ENCODE data around the gene ESRRA. TPM values are rescaled to one million over a fixed set of nuclear protein-coding genes. Genes with fewer than 3 reads are reported as not detected.
A peak's percentile ranks its signal among the peaks of the same experiment; 100 is the strongest.

The ESRRA gene
- total RNA-seq, 2 experiments from 2014 or later: 18.5 to 21.7 TPM

- intact Hi-C loops (cut with micrococcal nuclease): no loop called here
- DNase-seq: no peak
- Mint-ChIP-seq H3K4me1 (ENCODE audit: low read depth) (peaks cover 7% of the 10 kb centered on the region), H3K27ac (no peak overlapping the region), H3K27me3 (ENCODE audit: low read depth) (no peaks in the 10 kb centered on the region), H3K36me3 (ENCODE audit: low read depth) (peaks cover 11% of the 10 kb centered on the region), H3K4me3 (no peak overlapping the region), H3K9me3 (no peaks in the 10 kb centered on the region)
- CTCF ChIA-PET: interaction anchor here (0.6 to 1.6 kb wide), 2 partner anchors 23 to 133 kb away, joined by 4 to 5 read pairs; no protein-coding TSS in a partner anchor
Observed at GRCh38 chr11:64278576-64279190, 26.6 kb upstream of the ESRRA start.

GRCh38 chr11:64281957-64282770, 23.2 kb upstream of the ESRRA start:
- H3K27ac Mint-ChIP-seq: no peak overlapping the region
- DNase-seq: no peak
- CTCF ChIA-PET: interaction anchor here (0.8 to 1.4 kb wide), 2 partner anchors 18 to 20 kb away, joined by 6 to 8 read pairs; no protein-coding TSS in a partner anchor
- H3K36me3 Mint-ChIP-seq (ENCODE audit: low read depth): peaks cover 11% of the 10 kb centered on the region
- H3K27me3 Mint-ChIP-seq (ENCODE audit: low read depth): no peaks in the 10 kb centered on the region
- no peak overlapping the region for H3K4me3 Mint-ChIP-seq
- H3K4me1 Mint-ChIP-seq (ENCODE audit: low read depth): peaks cover 17% of the 10 kb centered on the region
- no peaks in the 10 kb centered on the region for H3K9me3 Mint-ChIP-seq
- intact Hi-C loops (cut with micrococcal nuclease): no loop called here

GRCh38 chr11:64283092-64283491, 22.2 kb upstream of the ESRRA start:
- Mint-ChIP-seq H3K9me3 (no peaks in the 10 kb centered on the region), H3K36me3 (ENCODE audit: low read depth) (peaks cover 11% of the 10 kb centered on the region), H3K4me1 (ENCODE audit: low read depth) (peaks cover 17% of the 10 kb centered on the region), H3K27ac (peak overlapping the region; percentile 30), H3K4me3 (peak overlapping the region; percentile 80), H3K27me3 (ENCODE audit: low read depth) (no peaks in the 10 kb centered on the region)
- CTCF ChIA-PET: interaction anchor here (1.2 to 3.1 kb wide), 3 partner anchors 18 to 77 kb away, joined by 4 to 12 read pairs (median 6); partner anchors contain the start of gene FERMT3
- intact Hi-C loops (cut with micrococcal nuclease): no loop called here
- no peak for DNase-seq

- no peaks in the 10 kb centered on the region for H3K27me3 Mint-ChIP-seq (ENCODE audit: low read depth)
- peak; percentile 95 for DNase-seq
- CTCF ChIA-PET: interaction anchor here (0.8 to 3.1 kb wide), 5 partner anchors 17 to 78 kb away, joined by 4 to 12 read pairs (median 5); partner anchors contain the start of gene FERMT3
- peak within 1 kb of the TSS; percentile 82 for H3K4me3 Mint-ChIP-seq
- peak within 1 kb of the TSS; percentile 90 for H3K27ac Mint-ChIP-seq
- H3K9me3 Mint-ChIP-seq: no peaks in the 10 kb centered on the region
- peaks cover 17% of the 10 kb centered on the region for H3K4me1 Mint-ChIP-seq (ENCODE audit: low read depth)
- H3K36me3 Mint-ChIP-seq (ENCODE audit: low read depth): peaks cover 5% of the 10 kb centered on the region
- intact Hi-C loops (cut with micrococcal nuclease): loop anchor here (1.0 to 2.0 kb wide), 3 partner anchors 38 to 58 kb away; partner anchors contain the start of genes FKBP2, NUDT22, PPP1R14B and TRPT1
Observed at GRCh38 chr11:64284048-64284961, 21.0 kb upstream of the ESRRA start, which contains the start of gene BAD. BAD (minus strand) TSS chr11:64284665; CDS start chr11:64284368, 297 bp downstream.

GRCh38 chr11:64284962-64285884, 20.1 kb upstream of the ESRRA start, which contains the start of gene GPR137:
GPR137 (plus strand) TSS chr11:64285848; CDS start chr11:64286525, 677 bp downstream.
- CTCF ChIA-PET: interaction anchor here (0.8 to 3.1 kb wide), 5 partner anchors 16 to 79 kb away, joined by 3 to 12 read pairs (median 5); partner anchors contain the start of gene FERMT3
- Mint-ChIP-seq H3K4me3 (peak within 1 kb of the TSS; percentile 82), H3K27ac (peak within 1 kb of the TSS; percentile 90), H3K36me3 (ENCODE audit: low read depth) (peaks cover 5% of the 10 kb centered on the region), H3K9me3 (no peaks in the 10 kb centered on the region), H3K4me1 (ENCODE audit: low read depth) (peaks cover 17% of the 10 kb centered on the region), H3K27me3 (ENCODE audit: low read depth) (no peaks in the 10 kb centered on the region)
- intact Hi-C loops (cut with micrococcal nuclease): loop anchor here (1.0 to 2.0 kb wide), 7 partner anchors 15 to 78 kb away; partner anchors contain the start of genes ESRRA, FKBP2, NUDT22 and PPP1R14B
- peak; percentile 87 for DNase-seq

GRCh38 chr11:64285885-64286800, 19.2 kb upstream of the ESRRA start:
- H3K9me3 Mint-ChIP-seq: no peaks in the 10 kb centered on the region
- CTCF ChIA-PET: interaction anchor here (1.0 to 3.1 kb wide), 5 partner anchors 15 to 48 kb away, joined by 3 to 12 read pairs (median 3); no protein-coding TSS in a partner anchor
- intact Hi-C loops (cut with micrococcal nuclease): loop anchor here (1.0 to 2.0 kb wide), 5 partner anchors 16 to 79 kb away; partner anchors contain the start of genes ESRRA, FKBP2 and PRDX5
- DNase-seq: peak; percentile 44
- H3K27ac Mint-ChIP-seq: peak overlapping the region; percentile 22
- peaks cover 7% of the 10 kb centered on the region for H3K27me3 Mint-ChIP-seq (ENCODE audit: low read depth)
- H3K36me3 Mint-ChIP-seq (ENCODE audit: low read depth): peaks cover 4% of the 10 kb centered on the region
- peaks cover 21% of the 10 kb centered on the region for H3K4me1 Mint-ChIP-seq (ENCODE audit: low read depth)
- peak overlapping the region; percentile 71 for H3K4me3 Mint-ChIP-seq

- DNase-seq: no peak
- peak overlapping the region; percentile 71 for H3K4me3 Mint-ChIP-seq
- peaks cover 4% of the 10 kb centered on the region for H3K36me3 Mint-ChIP-seq (ENCODE audit: low read depth)
- peaks cover 19% of the 10 kb centered on the region for H3K4me1 Mint-ChIP-seq (ENCODE audit: low read depth)
- no peaks in the 10 kb centered on the region for H3K9me3 Mint-ChIP-seq
- intact Hi-C loops (cut with micrococcal nuclease): no loop called here
- CTCF ChIA-PET: interaction anchor here (1.0 kb wide), 2 partner anchors 16 to 17 kb away, joined by 3 read pairs; no protein-coding TSS in a partner anchor
- H3K27ac Mint-ChIP-seq: peak overlapping the region; percentile 22
- peaks cover 8% of the 10 kb centered on the region for H3K27me3 Mint-ChIP-seq (ENCODE audit: low read depth)
Observed at GRCh38 chr11:64286801-64287159, 18.5 kb upstream of the ESRRA start.

GRCh38 chr11:64287676-64288352, 17.5 kb upstream of the ESRRA start:
- intact Hi-C loops (cut with micrococcal nuclease): no loop called here
- Mint-ChIP-seq H3K4me1 (ENCODE audit: low read depth) (peaks cover 17% of the 10 kb centered on the region), H3K27ac (no peak overlapping the region), H3K27me3 (ENCODE audit: low read depth) (peaks cover 12% of the 10 kb centered on the region), H3K4me3 (no peak overlapping the region), H3K36me3 (ENCODE audit: low read depth) (peaks cover 2% of the 10 kb centered on the region), H3K9me3 (no peaks in the 10 kb centered on the region)
- DNase-seq: no peak
- CTCF ChIA-PET: interaction anchor here (0.6 to 1.5 kb wide), 3 partner anchors 13 to 17 kb away, joined by 3 to 4 read pairs (median 3); partner anchors contain the start of gene CATSPERZ

- Mint-ChIP-seq H3K36me3 (ENCODE audit: low read depth) (no peaks in the 10 kb centered on the region), H3K4me3 (no peak overlapping the region)
- CTCF ChIA-PET: interaction anchor here (1.3 to 1.5 kb wide), 2 partner anchors 12 to 16 kb away, joined by 3 to 4 read pairs; partner anchors contain the start of gene CATSPERZ
Observed at GRCh38 chr11:64288353-64288750, 17.0 kb upstream of the ESRRA start.

More at GRCh38 chr11:64288353-64288750, 17.0 kb upstream of the ESRRA start:
- H3K9me3 Mint-ChIP-seq: no peaks in the 10 kb centered on the region
- no peak for DNase-seq
- H3K27ac Mint-ChIP-seq: no peak overlapping the region
- peaks cover 15% of the 10 kb centered on the region for H3K4me1 Mint-ChIP-seq (ENCODE audit: low read depth)
- peaks cover 17% of the 10 kb centered on the region for H3K27me3 Mint-ChIP-seq (ENCODE audit: low read depth)
- intact Hi-C loops (cut with micrococcal nuclease): no loop called here
